Adipocyte (in vitro differentiated cells): Measurements from ENCODE around the gene MINDY4B.
A peak's percentile ranks its signal among the peaks of the same experiment; 100 is the strongest.

Source experiments
- DNase-seq: peaks from one replicate; pipeline ENCODE4 v3.0.0-alpha.2; 2015; ENCODE audit warnings: low read depth
- H3K27me3 ChIP-seq: replicated peaks from 2 replicates; pipeline ENCODE4 v1.7.0; 2013; ENCODE audit warnings: mild to moderate bottlenecking, low read length, moderate library complexity; ENCODE audit not compliant: control insufficient read depth, insufficient read depth
- H3K36me3 ChIP-seq: 2 replicates; pipeline ENCODE4 v1.7.0; 2013; ENCODE audit warnings: low read length, mild to moderate bottlenecking, moderate library complexity; ENCODE audit not compliant: control insufficient read depth, insufficient read depth, severe bottlenecking
- H3K4me1 ChIP-seq: 2 replicates; pipeline ENCODE4 v1.7.0; 2013; ENCODE audit warnings: mild to moderate bottlenecking, low read length, moderate library complexity; ENCODE audit not compliant: control insufficient read depth, insufficient read depth
- H3K4me3 ChIP-seq: 2 replicates; pipeline ENCODE4 v1.7.0; 2013; ENCODE audit warnings: mild to moderate bottlenecking, low read length, moderate library complexity
- H3K9ac ChIP-seq: 2 replicates; pipeline ENCODE4 v1.7.0; 2013; ENCODE audit warnings: mild to moderate bottlenecking, low read length, moderate library complexity
- H3K9me3 ChIP-seq: 2 replicates; pipeline ENCODE4 v1.7.0; 2013; ENCODE audit warnings: mild to moderate bottlenecking, low read length, moderate library complexity; ENCODE audit not compliant: control insufficient read depth

MINDY4B gene

DNA sequence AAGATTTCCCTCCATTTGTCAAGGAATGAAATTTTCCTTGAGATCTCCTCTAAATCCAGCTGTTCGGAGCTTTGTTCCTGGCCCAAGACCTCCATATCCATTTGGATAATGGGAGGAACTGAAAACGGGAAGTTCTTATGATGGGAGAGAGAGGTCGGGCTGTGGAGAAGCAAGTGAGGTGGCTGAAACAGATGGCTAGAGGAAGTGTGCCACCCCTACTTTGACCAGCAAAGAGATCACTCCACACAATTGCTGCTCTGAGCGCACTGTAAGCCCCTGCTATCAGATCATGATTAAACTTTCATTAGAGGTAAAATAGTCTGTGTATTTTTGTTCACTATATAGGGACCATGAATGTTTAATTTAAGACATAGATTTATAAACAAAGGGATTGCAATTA, at the start of gene MINDY4B:
TSS of gene MINDY4B (minus strand) at position 101 of the 400 bp plus-strand sequence. CDS start at position 101, 0 bp downstream.
- no peak for DNase-seq
- no peaks in the 10 kb centered on the region for H3K4me1 ChIP-seq
- H3K36me3 ChIP-seq: no peaks in the 10 kb centered on the region
- H3K9ac ChIP-seq: no peak within 1 kb of the TSS
- no peaks in the 10 kb centered on the region for H3K9me3 ChIP-seq
- H3K4me3 ChIP-seq: no peak within 1 kb of the TSS
- H3K27me3 ChIP-seq: peaks cover 71% of the 10 kb centered on the region

DNA sequence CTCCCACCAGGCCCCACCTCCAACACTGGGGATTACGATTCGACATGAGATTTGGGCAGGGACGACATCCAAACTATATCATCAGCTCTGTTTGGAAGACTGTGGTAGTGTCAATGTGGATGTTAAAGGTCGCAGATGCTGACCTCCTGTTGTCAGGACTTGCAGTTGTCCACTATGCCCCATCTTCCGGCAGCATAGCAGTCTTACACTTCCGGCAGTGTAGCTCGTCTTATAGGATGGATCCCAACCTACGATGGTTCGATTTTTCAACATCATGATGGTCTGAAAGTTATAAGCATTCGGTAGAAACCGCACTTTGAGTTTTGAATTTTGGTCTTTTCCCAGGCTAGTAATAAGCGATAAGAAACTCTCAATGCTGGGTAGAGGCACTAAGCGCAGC, 46.7 kb upstream of the MINDY4B start:
- Histone ChIP-seq H3K36me3 (no peaks in the 10 kb centered on the region), H3K4me3 (no peak overlapping the region), H3K9ac (no peak overlapping the region), H3K9me3 (peaks cover 6% of the 10 kb centered on the region), H3K4me1 (no peaks in the 10 kb centered on the region), H3K27me3 (peaks cover 27% of the 10 kb centered on the region)
- no peak for DNase-seq

DNA sequence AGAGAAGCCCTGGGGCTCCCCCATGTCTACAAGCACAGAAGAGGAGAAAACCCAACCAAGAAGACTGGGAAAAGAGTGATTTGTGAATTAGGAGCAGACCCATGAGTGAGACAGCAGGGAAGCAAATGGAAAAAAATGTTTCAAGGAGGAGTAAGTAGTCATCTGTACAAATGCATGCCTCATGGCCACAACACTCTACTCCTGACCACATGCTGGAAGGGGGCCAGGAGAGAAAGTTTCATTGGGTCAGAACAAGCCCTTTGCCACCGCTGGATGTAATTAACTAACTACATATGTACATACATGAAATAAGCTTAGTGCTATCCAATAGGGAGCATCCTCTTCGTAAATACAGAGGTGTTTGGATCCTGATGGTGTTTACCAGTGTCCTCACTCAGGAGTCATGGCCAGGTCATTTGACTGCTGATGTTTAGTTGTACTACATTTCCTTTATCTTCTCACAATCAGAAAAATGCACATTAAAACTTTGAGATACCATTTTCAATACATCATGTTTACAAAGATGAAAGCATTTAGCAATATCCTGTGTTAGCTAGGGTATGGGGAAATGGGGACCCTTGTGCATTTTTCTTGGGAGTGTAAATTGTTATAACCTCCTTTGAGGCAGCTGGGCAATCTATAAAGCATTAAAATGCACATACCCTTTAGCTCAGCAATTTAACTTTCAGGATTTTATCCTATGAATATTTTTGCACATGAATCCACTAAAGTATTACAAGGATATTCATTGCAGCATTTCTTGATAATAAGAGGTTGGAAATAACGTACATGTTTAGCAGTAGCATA, 40.2 kb upstream of the MINDY4B start:
- no peak overlapping the region for H3K4me3 ChIP-seq
- DNase-seq: peak; percentile 65
- no peak overlapping the region for H3K9ac ChIP-seq
- peaks cover 19% of the 10 kb centered on the region for H3K27me3 ChIP-seq
- peaks cover 6% of the 10 kb centered on the region for H3K4me1 ChIP-seq
- H3K9me3 ChIP-seq: peaks cover 10% of the 10 kb centered on the region
- H3K36me3 ChIP-seq: no peaks in the 10 kb centered on the region

DNA sequence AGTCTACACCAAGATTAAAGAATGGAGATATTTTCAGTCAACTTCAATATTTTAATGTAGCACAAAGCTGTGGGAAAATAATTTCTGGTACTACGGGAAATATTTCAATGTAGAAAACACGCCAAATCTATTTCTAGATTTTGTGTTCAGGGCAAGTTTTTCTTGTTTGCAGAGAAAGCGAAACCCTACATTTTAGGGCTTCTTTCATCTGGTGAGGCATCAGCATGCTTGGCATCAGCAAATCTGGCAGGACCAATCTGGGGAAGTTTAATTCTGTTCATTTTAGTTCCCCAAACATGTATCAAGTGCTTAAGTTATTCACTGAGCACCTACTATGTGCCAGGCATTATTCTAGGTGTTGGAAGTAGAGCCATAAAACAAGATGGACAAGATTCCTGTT, 37.0 kb upstream of the MINDY4B start:
- DNase-seq: no peak
- Histone ChIP-seq H3K4me3 (no peak overlapping the region), H3K4me1 (peaks cover 6% of the 10 kb centered on the region), H3K36me3 (no peaks in the 10 kb centered on the region), H3K27me3 (peaks cover 42% of the 10 kb centered on the region), H3K9ac (no peak overlapping the region), H3K9me3 (peaks cover 4% of the 10 kb centered on the region)

DNA sequence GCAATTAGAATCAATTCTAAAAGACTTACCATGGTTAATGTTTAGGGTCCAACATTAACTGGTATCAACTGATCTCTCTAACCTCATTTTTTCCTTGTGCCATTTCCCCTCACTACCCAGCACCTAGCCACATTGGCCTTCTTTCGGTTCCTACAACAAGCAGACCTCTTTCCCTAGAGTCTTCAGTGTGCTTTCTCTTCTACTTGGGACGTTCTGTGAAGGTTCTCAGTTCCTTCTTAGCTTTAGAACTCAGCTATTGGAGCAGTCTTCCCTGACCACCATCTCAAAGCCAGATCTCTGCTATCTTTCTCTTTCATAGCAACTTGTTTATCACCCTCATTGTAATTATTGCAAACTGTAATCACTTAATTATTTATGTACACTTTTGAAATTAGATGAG, 31.5 kb upstream of the MINDY4B start:
- Histone ChIP-seq H3K9me3 (no peaks in the 10 kb centered on the region), H3K36me3 (no peaks in the 10 kb centered on the region), H3K27me3 (peaks cover 56% of the 10 kb centered on the region), H3K4me3 (no peak overlapping the region), H3K4me1 (peaks cover 7% of the 10 kb centered on the region), H3K9ac (no peak overlapping the region)
- DNase-seq: no peak

DNA sequence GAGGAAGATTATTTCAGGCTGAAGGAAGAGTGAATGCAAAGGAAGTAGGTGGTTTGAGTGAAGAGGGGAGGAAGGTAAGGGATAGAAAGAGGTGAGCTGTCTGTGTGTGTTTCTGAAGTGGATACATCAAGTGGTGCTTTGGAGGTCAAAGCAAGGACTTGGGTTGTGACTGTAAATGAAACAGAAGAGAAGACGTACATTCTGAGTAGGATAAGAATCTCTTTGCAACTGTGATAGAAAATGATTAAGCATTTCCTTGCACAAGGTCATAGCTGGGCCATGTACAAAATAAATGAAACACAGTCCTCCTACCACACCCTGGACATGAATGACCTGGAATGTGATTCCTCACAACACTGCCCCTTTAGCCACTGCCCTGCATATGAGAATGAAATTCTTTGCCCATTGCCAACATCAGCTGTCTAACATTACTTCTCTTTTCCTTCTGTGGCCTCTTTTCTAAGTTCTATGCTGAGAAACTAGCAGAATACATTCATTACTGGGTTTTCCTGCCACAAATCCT, 28.3 kb upstream of the MINDY4B start:
- DNase-seq: peak; percentile 62
- Histone ChIP-seq H3K9me3 (peaks cover 7% of the 10 kb centered on the region), H3K4me1 (peaks cover 7% of the 10 kb centered on the region), H3K4me3 (no peak overlapping the region), H3K27me3 (peaks cover 65% of the 10 kb centered on the region), H3K36me3 (no peaks in the 10 kb centered on the region), H3K9ac (no peak overlapping the region)

DNA sequence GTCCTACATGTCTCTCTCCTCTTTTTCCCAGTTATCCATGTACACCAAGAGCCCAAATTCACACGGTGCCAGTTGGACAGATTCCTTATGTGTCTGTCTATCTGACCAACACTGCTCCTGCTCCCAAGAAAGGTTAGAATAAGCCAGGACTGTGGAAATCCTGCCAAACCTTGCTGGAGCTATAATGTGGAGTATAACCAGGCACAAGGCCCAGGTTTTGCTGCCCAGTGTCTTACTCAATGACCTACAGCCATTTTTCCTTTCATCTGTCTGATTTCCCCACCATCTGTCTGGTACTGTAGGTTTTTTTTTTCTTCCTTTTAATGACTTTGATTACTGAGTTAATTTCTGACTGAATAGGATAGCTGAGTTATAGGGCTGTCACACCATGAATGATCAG, 26.5 kb upstream of the MINDY4B start:
- no peak overlapping the region for H3K4me3 ChIP-seq
- no peak overlapping the region for H3K9ac ChIP-seq
- no peaks in the 10 kb centered on the region for H3K36me3 ChIP-seq
- DNase-seq: no peak
- peaks cover 7% of the 10 kb centered on the region for H3K9me3 ChIP-seq
- H3K27me3 ChIP-seq: peaks cover 52% of the 10 kb centered on the region
- H3K4me1 ChIP-seq: peaks cover 7% of the 10 kb centered on the region

DNA sequence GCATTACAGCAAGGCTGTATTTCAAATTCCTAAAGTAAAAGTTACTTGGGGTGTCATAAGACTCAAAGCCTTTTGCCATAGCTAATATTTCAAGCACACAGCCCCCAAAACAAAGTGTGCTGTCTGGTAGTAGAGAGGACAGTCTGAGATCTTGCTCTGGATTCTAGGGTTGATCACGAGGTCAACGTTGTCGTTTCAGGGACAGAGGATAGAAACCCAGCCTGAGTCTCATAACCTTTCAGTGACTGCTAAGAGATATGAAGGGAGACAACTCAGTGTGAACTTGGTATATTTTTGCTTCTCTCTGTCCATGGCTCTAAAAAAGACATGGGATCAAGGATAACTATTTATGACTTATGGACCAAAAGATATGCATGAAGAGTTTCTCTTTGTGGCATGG, 25.6 kb upstream of the MINDY4B start:
- no peak for DNase-seq
- H3K4me3 ChIP-seq: no peak overlapping the region
- peaks cover 53% of the 10 kb centered on the region for H3K27me3 ChIP-seq
- H3K9ac ChIP-seq: no peak overlapping the region
- H3K9me3 ChIP-seq: peaks cover 7% of the 10 kb centered on the region
- H3K4me1 ChIP-seq: peaks cover 7% of the 10 kb centered on the region
- H3K36me3 ChIP-seq: no peaks in the 10 kb centered on the region

DNA sequence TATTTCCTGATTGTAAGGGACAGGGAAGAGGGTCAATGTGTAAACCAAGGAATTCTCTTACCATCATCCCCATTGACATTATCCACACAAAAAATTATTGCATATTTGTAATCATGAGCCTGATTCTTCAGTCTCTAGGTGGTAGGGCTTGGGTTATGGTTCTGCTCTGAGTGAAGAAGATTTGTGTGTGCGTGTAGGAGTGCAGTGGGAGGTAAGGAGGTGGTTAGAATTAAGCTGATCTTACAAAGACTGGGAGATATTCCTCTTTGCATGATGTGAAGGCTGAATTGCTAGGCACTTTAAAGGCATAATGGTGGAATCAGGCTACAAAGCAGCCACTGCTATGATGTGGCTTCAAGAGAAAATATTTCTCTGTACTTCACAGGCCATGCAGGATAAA, 23.0 kb upstream of the MINDY4B start:
- Histone ChIP-seq H3K4me1 (no peaks in the 10 kb centered on the region), H3K36me3 (no peaks in the 10 kb centered on the region), H3K27me3 (peaks cover 61% of the 10 kb centered on the region), H3K9me3 (peaks cover 7% of the 10 kb centered on the region), H3K4me3 (no peak overlapping the region), H3K9ac (no peak overlapping the region)
- DNase-seq: no peak

DNA sequence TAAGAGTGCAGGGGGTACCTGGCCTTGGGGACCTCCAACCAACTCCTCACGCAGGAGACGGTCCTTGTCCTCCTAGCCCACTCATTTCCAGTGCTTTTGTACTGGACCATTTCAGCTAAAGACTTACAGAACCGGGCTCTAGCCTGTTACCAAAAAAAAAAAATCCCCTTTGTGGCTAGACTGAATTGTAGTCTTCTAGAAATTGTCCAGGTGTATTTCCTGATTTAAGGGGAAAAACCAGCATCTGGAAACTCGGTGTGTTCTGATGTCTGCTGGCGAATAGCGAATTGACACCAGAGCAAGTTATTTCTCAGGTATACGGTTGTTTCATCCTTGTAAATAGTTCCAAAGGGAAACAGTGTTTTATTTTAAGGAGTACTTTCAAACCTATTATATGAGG, 21.1 kb upstream of the MINDY4B start:
- no peak for DNase-seq
- Histone ChIP-seq H3K4me1 (no peaks in the 10 kb centered on the region), H3K27me3 (peaks cover 62% of the 10 kb centered on the region)

DNA sequence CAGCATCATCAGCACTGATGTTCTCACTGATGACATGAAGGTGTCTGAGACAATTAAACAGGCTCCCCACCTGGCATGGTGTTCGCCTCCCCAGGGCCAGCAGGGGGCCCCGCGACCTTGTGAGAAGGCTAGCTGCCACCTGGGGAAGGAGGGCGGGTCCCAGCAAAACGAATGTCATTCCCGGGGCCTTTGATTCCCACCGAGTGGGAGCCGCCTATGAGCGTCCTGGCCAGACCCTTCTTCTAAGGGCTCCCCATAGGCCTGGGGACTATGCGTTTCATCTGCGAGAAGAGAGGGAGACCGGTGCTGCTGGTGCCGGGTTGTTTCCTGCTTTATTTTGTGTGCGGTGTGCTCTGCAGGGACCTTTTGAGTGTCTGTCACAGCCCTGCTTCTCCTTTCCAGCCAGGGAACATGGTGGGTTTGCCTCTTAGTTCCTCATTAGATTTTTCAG, 20.5 kb upstream of the MINDY4B start:
- H3K27me3 ChIP-seq: peaks cover 56% of the 10 kb centered on the region
- H3K4me3 ChIP-seq: no peak overlapping the region
- DNase-seq: no peak
- H3K9ac ChIP-seq: no peak overlapping the region
- H3K4me1 ChIP-seq: no peaks in the 10 kb centered on the region
- no peaks in the 10 kb centered on the region for H3K36me3 ChIP-seq
- H3K9me3 ChIP-seq: peaks cover 7% of the 10 kb centered on the region

More for the DNA sequence above, 21.1 kb upstream of the MINDY4B start:
- peaks cover 7% of the 10 kb centered on the region for H3K9me3 ChIP-seq
- H3K4me3 ChIP-seq: no peak overlapping the region
- no peak overlapping the region for H3K9ac ChIP-seq
- no peaks in the 10 kb centered on the region for H3K36me3 ChIP-seq
